ENCODE measurements around the gene RAMP2. TPM values are rescaled to one million over a fixed set of nuclear protein-coding genes. Genes with fewer than 3 reads are reported as not detected.

Gene RAMP2
- total and polyA plus RNA-seq, 2 of the 13 experiments (the other 11 are each of a cell fraction or from before 2014, with no cell fraction given): 1.4 to 5.2 TPM

- TF ChIP-seq HMGXB3 (CRISPR knock-in tag; IDR thresholded peaks at IDR 0.05; ENCODE audit: borderline replicate concordance): peak; percentile 74
- no peak for TF ChIP-seq TCF7 (IDR thresholded peaks at IDR 0.05; ENCODE audit: low read depth)
- no peak for TF ChIP-seq SMAD1 (CRISPR knock-in tag; IDR thresholded peaks at IDR 0.05; ENCODE audit: borderline replicate concordance, low read depth)
- no peak for TF ChIP-seq MTF1 (CRISPR knock-in tag; IDR thresholded peaks at IDR 0.05)
- TF ChIP-seq PITX1 (CRISPR knock-in tag; IDR thresholded peaks at IDR 0.05): peak; percentile 85
- TF ChIP-seq NR2F6 (IDR thresholded peaks at IDR 0.05): peak; percentile 63
- TF ChIP-seq NR2F6 (CRISPR knock-in tag; IDR thresholded peaks at IDR 0.05): peak; percentile 77; the same call in 1 of the 2 replicates
- TF ChIP-seq GMEB2 (CRISPR knock-in tag; IDR thresholded peaks at IDR 0.05; ENCODE audit: low read depth): peak; percentile 28; the same call in 1 of the 2 replicates
- TF ChIP-seq U2AF2 (IDR thresholded peaks at IDR 0.05; ENCODE audit: low read depth, low read length): no peak
- peak; percentile 21; the same call in 1 of the 2 replicates for TF ChIP-seq CBFB (CRISPR knock-in tag; IDR thresholded peaks at IDR 0.05)
- TF ChIP-seq, protein P1, sequence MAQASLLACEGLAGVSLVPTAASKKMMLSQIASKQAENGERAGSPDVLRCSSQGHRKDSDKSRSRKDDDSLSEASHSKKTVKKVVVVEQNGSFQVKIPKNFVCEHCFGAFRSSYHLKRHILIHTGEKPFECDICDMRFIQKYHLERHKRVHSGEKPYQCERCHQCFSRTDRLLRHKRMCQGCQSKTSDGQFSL (CRISPR knock-in tag; IDR thresholded peaks at IDR 0.05): no peak
- TF ChIP-seq, protein P2, sequence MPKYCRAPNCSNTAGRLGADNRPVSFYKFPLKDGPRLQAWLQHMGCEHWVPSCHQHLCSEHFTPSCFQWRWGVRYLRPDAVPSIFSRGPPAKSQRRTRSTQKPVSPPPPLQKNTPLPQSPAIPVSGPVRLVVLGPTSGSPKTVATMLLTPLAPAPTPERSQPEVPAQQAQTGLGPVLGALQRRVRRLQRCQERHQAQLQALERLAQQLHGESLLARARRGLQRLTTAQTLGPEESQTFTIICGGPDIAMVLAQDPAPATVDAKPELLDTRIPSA (CRISPR knock-in tag; IDR thresholded peaks at IDR 0.05; ENCODE audit: borderline replicate concordance): no peak
- TF ChIP-seq NFATC3 (CRISPR knock-in tag; IDR thresholded peaks at IDR 0.05): no peak
- no peak for TF ChIP-seq ZNF143 (CRISPR knock-in tag; IDR thresholded peaks at IDR 0.05)
- TF ChIP-seq SUZ12 (IDR thresholded peaks at IDR 0.05; ENCODE audit: low read depth, low read length): no peak
- peak; percentile 8; the same call in 1 of the 2 replicates for TF ChIP-seq MAZ (IDR thresholded peaks at IDR 0.05; ENCODE audit: borderline replicate concordance, low read depth, low read length)
- peak; percentile 79 for TF ChIP-seq MAZ (CRISPR knock-in tag; IDR thresholded peaks at IDR 0.05; ENCODE audit: low read depth)
- TF ChIP-seq, protein P3, sequence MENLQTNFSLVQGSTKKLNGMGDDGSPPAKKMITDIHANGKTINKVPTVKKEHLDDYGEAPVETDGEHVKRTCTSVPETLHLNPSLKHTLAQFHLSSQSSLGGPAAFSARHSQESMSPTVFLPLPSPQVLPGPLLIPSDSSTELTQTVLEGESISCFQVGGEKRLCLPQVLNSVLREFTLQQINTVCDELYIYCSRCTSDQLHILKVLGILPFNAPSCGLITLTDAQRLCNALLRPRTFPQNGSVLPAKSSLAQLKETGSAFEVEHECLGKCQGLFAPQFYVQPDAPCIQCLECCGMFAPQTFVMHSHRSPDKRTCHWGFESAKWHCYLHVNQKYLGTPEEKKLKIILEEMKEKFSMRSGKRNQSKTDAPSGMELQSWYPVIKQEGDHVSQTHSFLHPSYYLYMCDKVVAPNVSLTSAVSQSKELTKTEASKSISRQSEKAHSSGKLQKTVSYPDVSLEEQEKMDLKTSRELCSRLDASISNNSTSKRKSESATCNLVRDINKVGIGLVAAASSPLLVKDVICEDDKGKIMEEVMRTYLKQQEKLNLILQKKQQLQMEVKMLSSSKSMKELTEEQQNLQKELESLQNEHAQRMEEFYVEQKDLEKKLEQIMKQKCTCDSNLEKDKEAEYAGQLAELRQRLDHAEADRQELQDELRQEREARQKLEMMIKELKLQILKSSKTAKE (CRISPR knock-in tag; IDR thresholded peaks at IDR 0.05; ENCODE audit: borderline replicate concordance): peak; percentile 91
- TF ChIP-seq ZNF33A (CRISPR knock-in tag; IDR thresholded peaks at IDR 0.05; ENCODE audit: borderline replicate concordance): no peak
- peak; percentile 97 for TF ChIP-seq ZNF263 (CRISPR knock-in tag; IDR thresholded peaks at IDR 0.05)
- peak; percentile 73; the same call in 1 of the 2 replicates for TF ChIP-seq HOXA5 (CRISPR knock-in tag; IDR thresholded peaks at IDR 0.05)
Measured at GRCh38 chr17:42779936-42780850, 19.2 kb downstream of the RAMP2 start, which contains the start of gene WNK4 (continued).
